Measurements from ENCODE around the gene SNTG2.

DNA sequence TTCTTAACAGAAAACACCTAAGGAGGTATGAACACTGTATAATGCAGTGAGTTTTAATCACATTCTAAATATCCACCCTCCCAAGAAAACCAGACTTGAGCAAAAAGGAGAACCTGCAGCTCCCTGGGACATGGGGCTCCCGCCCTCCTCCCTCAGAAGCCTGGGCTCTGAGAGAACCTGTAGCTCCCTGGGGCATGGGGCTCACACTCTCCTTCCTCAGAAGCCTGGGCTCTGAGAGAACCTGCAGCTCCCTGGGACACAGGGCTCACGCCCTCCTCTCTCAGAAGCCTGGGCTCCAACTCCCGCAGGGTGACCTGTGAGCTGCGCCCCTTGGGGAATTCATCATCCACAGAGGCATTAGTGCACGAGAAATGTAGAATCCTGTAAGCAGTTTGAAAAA, 222.9 kb downstream of the SNTG2 start:
- no peak for TF ChIP-seq SMARCC2 (IDR thresholded peaks at IDR 0.05)
- no peak for TF ChIP-seq ZNF773 (CRISPR knock-in tag; IDR thresholded peaks at IDR 0.05; ENCODE audit: borderline replicate concordance)
- TF ChIP-seq POLR2AphosphoS5 (IDR thresholded peaks at IDR 0.05; ENCODE audit: low read depth, low read length), result no peak
- TF ChIP-seq ZFX (CRISPR knock-in tag; IDR thresholded peaks at IDR 0.05; ENCODE audit: low read depth), result no peak
- TF ChIP-seq ZNF251 (CRISPR knock-in tag; IDR thresholded peaks at IDR 0.05), result no peak
- no peak for TF ChIP-seq NFE2L1 (CRISPR knock-in tag; IDR thresholded peaks at IDR 0.05; ENCODE audit: borderline replicate concordance)
